ENCODE results near the gene OPCML. TPM values are rescaled to one million over a fixed set of nuclear protein-coding genes. Genes with fewer than 3 reads are reported as not detected.

OPCML gene
- total RNA-seq, 1 experiment from 2014 or later = not detected

DNA sequence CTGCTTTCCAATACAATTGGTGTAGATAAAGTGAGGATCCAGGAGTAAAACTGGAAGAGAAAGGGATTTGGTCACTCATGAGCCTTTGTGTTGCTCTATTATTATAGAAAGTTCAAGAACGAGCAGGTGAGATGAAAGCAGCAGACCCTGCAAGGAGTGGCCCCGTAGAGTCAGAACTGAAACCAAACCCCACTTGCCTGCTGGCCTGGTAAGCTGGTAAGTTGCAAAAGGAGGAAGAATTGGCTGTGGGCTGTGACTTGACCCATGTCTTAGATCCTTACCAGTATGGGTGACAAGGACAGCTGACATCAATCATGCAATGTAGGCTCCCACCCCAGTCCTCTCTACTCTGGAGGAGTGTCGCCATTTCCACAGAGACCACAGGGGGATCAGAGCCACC, 201.3 kb downstream of the OPCML start:
- no peak for TF ChIP-seq CTCF (conservative IDR thresholded peaks at IDR 0.05; ENCODE audit: low read depth, low read length)
- no peak for TF ChIP-seq EZH2 (IDR thresholded peaks at IDR 0.05; ENCODE audit: low read length, unreplicated experiment)
- TF ChIP-seq EZH2phosphoT487 (IDR thresholded peaks at IDR 0.05; ENCODE audit: borderline replicate concordance, low read length) = no peak
- no TSS peak for BruUV-seq (replicated peaks)

GRCh38 chr11:133326849-133327248, 205.5 kb downstream of the OPCML start:
- no peaks in the 10 kb centered on the region for H3K9me2 ChIP-seq (replicated peaks; ENCODE audit: low read length)
- no peak overlapping the region for H3K4me2 ChIP-seq (ENCODE audit: low read length)
- H3K9ac ChIP-seq (ENCODE audit: low read length) = no peak overlapping the region
- H3K27me3 ChIP-seq (ENCODE audit: low read length) = no peaks in the 10 kb centered on the region
- CTCF ChIA-PET = no interaction called here
- H4K20me1 ChIP-seq (ENCODE audit: low read length) = no peaks in the 10 kb centered on the region
- no peak overlapping the region for H3K27ac ChIP-seq (ENCODE audit: low read length)
- no peaks in the 10 kb centered on the region for H3K4me1 ChIP-seq (ENCODE audit: insufficient read depth, low read length)
- H3K36me3 ChIP-seq (ENCODE audit: low read depth, low read length) = no peaks in the 10 kb centered on the region
- H3K79me2 ChIP-seq (ENCODE audit: low read length) = no peaks in the 10 kb centered on the region
- H3F3A ChIP-seq (ENCODE audit: low read length, unreplicated experiment) = no peaks in the 10 kb centered on the region
- BruUV-seq (replicated peaks) = no TSS peak
- ATAC-seq = no peak
- intact Hi-C loops (cut with micrococcal nuclease) = no loop called here
- peaks cover 18% of the 10 kb centered on the region; the same call in 1 of the 2 replicates for H3K9me3 ChIP-seq (ENCODE audit: low read length)
- no peak for DNase-seq
- TF ChIP-seq EZH2phosphoT487 (IDR thresholded peaks at IDR 0.05; ENCODE audit: borderline replicate concordance, low read length) = no peak
- no peak for TF ChIP-seq CTCF (conservative IDR thresholded peaks at IDR 0.05; ENCODE audit: low read depth, low read length)
- TF ChIP-seq EZH2 (IDR thresholded peaks at IDR 0.05; ENCODE audit: low read length, unreplicated experiment) = no peak
- H3K4me3 ChIP-seq (ENCODE audit: low read length) = no peak overlapping the region
- no peak overlapping the region for H2AFZ ChIP-seq (ENCODE audit: low read length)
- POLR2A ChIA-PET (ENCODE audit: unreplicated experiment) = no interaction called here

More for the DNA sequence above, 201.3 kb downstream of the OPCML start:
- Histone ChIP-seq H3K27ac (ENCODE audit: low read length) (no peak overlapping the region), H3K36me3 (ENCODE audit: low read depth, low read length) (no peaks in the 10 kb centered on the region), H4K20me1 (ENCODE audit: low read length) (no peaks in the 10 kb centered on the region), H3K9me3 (ENCODE audit: low read length) (peaks cover 11% of the 10 kb centered on the region; the same call in 1 of the 2 replicates), H3K4me2 (ENCODE audit: low read length) (no peak overlapping the region), H3K4me1 (ENCODE audit: insufficient read depth, low read length) (no peaks in the 10 kb centered on the region), H3F3A (ENCODE audit: low read length, unreplicated experiment) (no peaks in the 10 kb centered on the region), H3K9ac (ENCODE audit: low read length) (no peak overlapping the region), H3K27me3 (ENCODE audit: low read length) (no peaks in the 10 kb centered on the region), H3K9me2 (replicated peaks; ENCODE audit: low read length) (no peaks in the 10 kb centered on the region), H3K79me2 (ENCODE audit: low read length) (no peaks in the 10 kb centered on the region), H3K4me3 (ENCODE audit: low read length) (no peak overlapping the region), H2AFZ (ENCODE audit: low read length) (no peak overlapping the region)
- intact Hi-C loops (cut with micrococcal nuclease) = no loop called here
- no peak for DNase-seq
- no peak for ATAC-seq
- ChIA-PET POLR2A (ENCODE audit: unreplicated experiment) (no interaction called here), CTCF (no interaction called here)

DNA sequence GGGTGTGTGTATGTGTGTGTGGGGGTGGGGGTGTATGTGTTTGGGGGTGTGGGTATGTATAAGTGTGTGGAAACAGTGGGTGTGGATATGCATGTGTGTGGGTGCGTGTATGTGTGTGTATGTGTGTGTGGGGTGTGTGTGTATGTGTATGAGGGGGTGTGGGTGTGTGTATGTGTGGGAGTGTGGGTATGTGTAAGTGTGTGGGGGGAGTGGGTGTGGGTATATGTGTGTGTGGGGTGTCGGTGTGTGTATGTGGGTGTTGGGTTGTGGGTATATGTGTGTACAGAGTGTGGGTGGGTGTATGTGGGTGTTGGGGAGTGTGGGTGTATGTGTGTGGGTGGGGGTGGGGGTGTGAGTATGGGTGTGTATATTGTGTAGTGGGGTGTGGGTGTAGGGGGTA, 206.0 kb downstream of the OPCML start:
- ChIA-PET POLR2A (ENCODE audit: unreplicated experiment) (no interaction called here), CTCF (no interaction called here)
- H3K4me3 ChIP-seq (ENCODE audit: low read length) = no peak overlapping the region
- no peaks in the 10 kb centered on the region for H4K20me1 ChIP-seq (ENCODE audit: low read length)
- H3K9me2 ChIP-seq (replicated peaks; ENCODE audit: low read length) = no peaks in the 10 kb centered on the region
- BruUV-seq (replicated peaks) = no TSS peak
- ATAC-seq (no peak), DNase-seq (no peak)
- peaks cover 23% of the 10 kb centered on the region; the same call in 1 of the 2 replicates for H3K9me3 ChIP-seq (ENCODE audit: low read length)
- no peaks in the 10 kb centered on the region for H3F3A ChIP-seq (ENCODE audit: low read length, unreplicated experiment)
- H3K36me3 ChIP-seq (ENCODE audit: low read depth, low read length) = no peaks in the 10 kb centered on the region
- TF ChIP-seq CTCF (conservative IDR thresholded peaks at IDR 0.05; ENCODE audit: low read depth, low read length) (no peak), EZH2phosphoT487 (IDR thresholded peaks at IDR 0.05; ENCODE audit: borderline replicate concordance, low read length) (no peak), EZH2 (IDR thresholded peaks at IDR 0.05; ENCODE audit: low read length, unreplicated experiment) (no peak)
- H3K4me2 ChIP-seq (ENCODE audit: low read length) = no peak overlapping the region
- no peak overlapping the region for H3K27ac ChIP-seq (ENCODE audit: low read length)
- no peak overlapping the region for H2AFZ ChIP-seq (ENCODE audit: low read length)
- H3K4me1 ChIP-seq (ENCODE audit: insufficient read depth, low read length) = no peaks in the 10 kb centered on the region
- no peaks in the 10 kb centered on the region for H3K79me2 ChIP-seq (ENCODE audit: low read length)
- intact Hi-C loops (cut with micrococcal nuclease) = no loop called here
- no peaks in the 10 kb centered on the region for H3K27me3 ChIP-seq (ENCODE audit: low read length)
- no peak overlapping the region for H3K9ac ChIP-seq (ENCODE audit: low read length)

All from PC-3 (cell line).